A549 (cell line): ENCODE data around the gene PPP1R9A.

Source experiments
- BHLHE40 ChIP-seq: IDR thresholded peaks from 2 replicates; pipeline ENCODE4 v1.6.1; 2012; ENCODE audit warnings: low read depth, low read length, inconsistent platforms
- EP300 ChIP-seq, 2 experiments: fragments of >200 bp; sonication (Bioruptor Twin); formaldehyde crosslinking; IDR thresholded peaks; 2 replicates in 1 of 2; 3 replicates in 1 of 2; pipeline ENCODE4 v1.6.1; 2016 to 2017
- JUN ChIP-seq, 2 experiments: fragments of >200 bp; sonication (Bioruptor Twin); formaldehyde crosslinking; IDR thresholded peaks; 2 replicates in 1 of 2; 3 replicates in 1 of 2; pipeline ENCODE4 v1.6.1; 2016 to 2017
- KDM5A ChIP-seq: fragments of 200-600 bp; sonication (generic); IDR thresholded peaks from 2 replicates; pipeline ENCODE4 v1.6.1; 2016; ENCODE audit warnings: antibody characterized with exemption, mild to moderate bottlenecking
- PHF8 ChIP-seq: fragments of 200-600 bp; sonication (generic); IDR thresholded peaks from 2 replicates; pipeline ENCODE4 v1.6.1; 2016; ENCODE audit warnings: low read depth, mild to moderate bottlenecking, antibody characterized with exemption, moderate library complexity, borderline replicate concordance
- POLR2A ChIP-seq: IDR thresholded peaks from 2 replicates; pipeline ENCODE4 v1.6.1; 2012; ENCODE audit warnings: mild to moderate bottlenecking, low read length
- POLR2AphosphoS2 ChIP-seq: conservative IDR thresholded peaks from 2 replicates; pipeline ENCODE4 v1.6.1; 2012; ENCODE audit warnings: low read length, improper control_type of control experiment, inconsistent platforms
- RFX5 ChIP-seq: fragments of 450-650 bp; IDR thresholded peaks from 2 replicates; pipeline ENCODE4 v1.7.1; 2014; ENCODE audit warnings: antibody characterized with exemption, mild to moderate bottlenecking, moderate library complexity
- RNF2 ChIP-seq: fragments of 200-600 bp; sonication (generic); IDR thresholded peaks from 2 replicates; pipeline ENCODE4 v1.6.1; 2016; ENCODE audit warnings: low read depth, mild to moderate bottlenecking, antibody characterized with exemption, moderate library complexity, borderline replicate concordance
- SMC3 ChIP-seq: fragments of >200 bp; sonication (Bioruptor Twin); formaldehyde crosslinking; IDR thresholded peaks from 3 replicates; pipeline ENCODE4 v1.6.1; 2018; ENCODE audit warnings: inconsistent platforms
- TF ChIP-seq, protein P1 (sequence below): fragments of >200 bp; sonication (Bioruptor Twin); formaldehyde crosslinking; IDR thresholded peaks from 3 replicates; pipeline ENCODE4 v1.5.1; 2016
- TF ChIP-seq, protein P2 (sequence below): fragments of 200-600 bp; sonication (generic); IDR thresholded peaks from 2 replicates; pipeline ENCODE4 v1.6.1; 2016; ENCODE audit warnings: antibody characterized with exemption, mild to moderate bottlenecking, moderate library complexity
- TF ChIP-seq, protein P3 (sequence below): IDR thresholded peaks from 2 replicates; pipeline ENCODE4 v1.6.1; 2012

DNA sequence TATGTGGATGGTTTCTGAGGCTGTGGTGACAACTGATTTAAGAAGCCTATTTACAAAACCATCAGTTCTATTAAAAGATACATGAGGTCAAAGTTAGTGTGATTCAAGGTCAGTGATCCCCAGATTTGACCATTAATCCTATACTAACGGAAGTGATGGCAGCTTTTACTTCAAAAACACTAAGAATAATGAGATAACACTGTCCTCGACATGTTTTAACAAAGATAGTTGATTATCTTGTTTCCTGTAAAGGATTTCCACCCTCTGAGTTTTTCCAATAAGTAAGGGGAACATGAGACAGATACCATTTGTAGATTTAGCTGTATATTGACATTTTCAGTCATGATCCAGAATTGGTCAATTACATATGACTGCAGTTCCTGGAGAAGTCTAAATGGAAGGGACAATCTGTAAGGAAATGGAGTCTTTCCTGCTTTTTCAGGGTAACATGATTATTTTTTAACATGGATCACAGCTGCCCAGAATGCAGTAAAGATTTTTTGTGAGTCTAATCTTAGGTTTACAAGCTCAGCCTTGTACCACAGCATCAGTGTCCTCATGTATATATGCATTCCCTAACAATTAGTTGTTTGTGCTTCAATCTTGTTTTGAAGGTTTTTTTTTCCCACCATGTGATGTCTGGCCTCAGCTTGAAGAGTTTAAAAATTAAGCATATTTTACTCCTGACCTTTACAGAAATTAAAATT lies 188.0 kb downstream of the PPP1R9A start:
- TF ChIP-seq, protein P1, sequence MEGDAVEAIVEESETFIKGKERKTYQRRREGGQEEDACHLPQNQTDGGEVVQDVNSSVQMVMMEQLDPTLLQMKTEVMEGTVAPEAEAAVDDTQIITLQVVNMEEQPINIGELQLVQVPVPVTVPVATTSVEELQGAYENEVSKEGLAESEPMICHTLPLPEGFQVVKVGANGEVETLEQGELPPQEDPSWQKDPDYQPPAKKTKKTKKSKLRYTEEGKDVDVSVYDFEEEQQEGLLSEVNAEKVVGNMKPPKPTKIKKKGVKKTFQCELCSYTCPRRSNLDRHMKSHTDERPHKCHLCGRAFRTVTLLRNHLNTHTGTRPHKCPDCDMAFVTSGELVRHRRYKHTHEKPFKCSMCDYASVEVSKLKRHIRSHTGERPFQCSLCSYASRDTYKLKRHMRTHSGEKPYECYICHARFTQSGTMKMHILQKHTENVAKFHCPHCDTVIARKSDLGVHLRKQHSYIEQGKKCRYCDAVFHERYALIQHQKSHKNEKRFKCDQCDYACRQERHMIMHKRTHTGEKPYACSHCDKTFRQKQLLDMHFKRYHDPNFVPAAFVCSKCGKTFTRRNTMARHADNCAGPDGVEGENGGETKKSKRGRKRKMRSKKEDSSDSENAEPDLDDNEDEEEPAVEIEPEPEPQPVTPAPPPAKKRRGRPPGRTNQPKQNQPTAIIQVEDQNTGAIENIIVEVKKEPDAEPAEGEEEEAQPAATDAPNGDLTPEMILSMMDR, result no peak
- TF ChIP-seq RFX5, result no peak
- TF ChIP-seq, protein P2, sequence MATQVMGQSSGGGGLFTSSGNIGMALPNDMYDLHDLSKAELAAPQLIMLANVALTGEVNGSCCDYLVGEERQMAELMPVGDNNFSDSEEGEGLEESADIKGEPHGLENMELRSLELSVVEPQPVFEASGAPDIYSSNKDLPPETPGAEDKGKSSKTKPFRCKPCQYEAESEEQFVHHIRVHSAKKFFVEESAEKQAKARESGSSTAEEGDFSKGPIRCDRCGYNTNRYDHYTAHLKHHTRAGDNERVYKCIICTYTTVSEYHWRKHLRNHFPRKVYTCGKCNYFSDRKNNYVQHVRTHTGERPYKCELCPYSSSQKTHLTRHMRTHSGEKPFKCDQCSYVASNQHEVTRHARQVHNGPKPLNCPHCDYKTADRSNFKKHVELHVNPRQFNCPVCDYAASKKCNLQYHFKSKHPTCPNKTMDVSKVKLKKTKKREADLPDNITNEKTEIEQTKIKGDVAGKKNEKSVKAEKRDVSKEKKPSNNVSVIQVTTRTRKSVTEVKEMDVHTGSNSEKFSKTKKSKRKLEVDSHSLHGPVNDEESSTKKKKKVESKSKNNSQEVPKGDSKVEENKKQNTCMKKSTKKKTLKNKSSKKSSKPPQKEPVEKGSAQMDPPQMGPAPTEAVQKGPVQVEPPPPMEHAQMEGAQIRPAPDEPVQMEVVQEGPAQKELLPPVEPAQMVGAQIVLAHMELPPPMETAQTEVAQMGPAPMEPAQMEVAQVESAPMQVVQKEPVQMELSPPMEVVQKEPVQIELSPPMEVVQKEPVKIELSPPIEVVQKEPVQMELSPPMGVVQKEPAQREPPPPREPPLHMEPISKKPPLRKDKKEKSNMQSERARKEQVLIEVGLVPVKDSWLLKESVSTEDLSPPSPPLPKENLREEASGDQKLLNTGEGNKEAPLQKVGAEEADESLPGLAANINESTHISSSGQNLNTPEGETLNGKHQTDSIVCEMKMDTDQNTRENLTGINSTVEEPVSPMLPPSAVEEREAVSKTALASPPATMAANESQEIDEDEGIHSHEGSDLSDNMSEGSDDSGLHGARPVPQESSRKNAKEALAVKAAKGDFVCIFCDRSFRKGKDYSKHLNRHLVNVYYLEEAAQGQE, result no peak
- TF ChIP-seq, protein P3, sequence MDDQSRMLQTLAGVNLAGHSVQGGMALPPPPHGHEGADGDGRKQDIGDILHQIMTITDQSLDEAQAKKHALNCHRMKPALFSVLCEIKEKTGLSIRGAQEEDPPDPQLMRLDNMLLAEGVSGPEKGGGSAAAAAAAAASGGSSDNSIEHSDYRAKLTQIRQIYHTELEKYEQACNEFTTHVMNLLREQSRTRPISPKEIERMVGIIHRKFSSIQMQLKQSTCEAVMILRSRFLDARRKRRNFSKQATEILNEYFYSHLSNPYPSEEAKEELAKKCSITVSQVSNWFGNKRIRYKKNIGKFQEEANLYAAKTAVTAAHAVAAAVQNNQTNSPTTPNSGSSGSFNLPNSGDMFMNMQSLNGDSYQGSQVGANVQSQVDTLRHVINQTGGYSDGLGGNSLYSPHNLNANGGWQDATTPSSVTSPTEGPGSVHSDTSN, result no peak
- no peak for TF ChIP-seq EP300 (IDR thresholded peaks at IDR 0.05)
- TF ChIP-seq BHLHE40, result no peak
- no peak for TF ChIP-seq KDM5A
- no peak for TF ChIP-seq POLR2A
- TF ChIP-seq SMC3, result no peak
- no peak for TF ChIP-seq PHF8
- TF ChIP-seq RNF2, result no peak
- TF ChIP-seq JUN (IDR thresholded peaks at IDR 0.05), result no peak
- TF ChIP-seq POLR2AphosphoS2, result no peak
